D721Med (cell line): ENCODE data around the gene USH2A.
A peak's percentile ranks its signal among the peaks of the same experiment; 100 is the strongest.

Experiments
- DNase-seq: peaks from one replicate; pipeline ENCODE4 v3.0.0; 2011; ENCODE audit warnings: low spot score; ENCODE audit not compliant: insufficient read length
- FAIRE-seq: peaks from 2 replicates; lab custom pipeline; 2011; peaks lifted over from hg19 to GRCh38; lab: Jason Lieb, UNC
- TF ChIP-seq, protein P1 (sequence below): IDR thresholded peaks from 2 replicates; pipeline ENCODE4 v1.5.1; 2012; ENCODE audit warnings: mild to moderate bottlenecking, control low read depth; ENCODE audit not compliant: insufficient read depth; ENCODE audit errors: missing control alignments

Gene USH2A

DNA sequence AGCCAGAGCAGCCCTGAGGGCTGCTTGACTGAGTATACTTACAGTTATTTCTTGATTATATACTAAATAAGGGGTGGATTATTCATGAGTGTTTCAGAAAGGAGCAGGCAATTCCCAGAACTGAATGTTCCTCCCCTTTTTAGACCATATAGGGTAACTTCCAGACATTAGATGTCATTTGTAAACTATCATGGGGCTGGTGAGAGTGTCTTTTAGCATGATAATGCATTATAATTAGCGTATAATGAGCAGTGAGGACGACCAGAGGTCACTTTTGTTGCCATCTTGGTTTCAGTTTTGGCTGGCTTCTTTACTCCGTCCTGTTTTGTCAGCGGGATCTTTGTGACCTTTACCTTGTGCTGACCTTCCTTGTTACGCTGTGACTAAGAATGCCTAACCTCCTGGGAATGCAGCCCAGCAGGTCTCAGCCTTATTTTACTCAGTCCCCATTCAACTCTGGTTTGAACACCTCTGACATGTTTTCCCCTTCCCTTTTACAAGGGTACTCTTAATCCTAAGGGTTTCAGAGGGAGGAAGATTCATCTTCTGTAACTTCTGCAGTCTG lies 840.0 kb downstream of the USH2A start:
- DNase-seq, result no peak
- TF ChIP-seq, protein P1, sequence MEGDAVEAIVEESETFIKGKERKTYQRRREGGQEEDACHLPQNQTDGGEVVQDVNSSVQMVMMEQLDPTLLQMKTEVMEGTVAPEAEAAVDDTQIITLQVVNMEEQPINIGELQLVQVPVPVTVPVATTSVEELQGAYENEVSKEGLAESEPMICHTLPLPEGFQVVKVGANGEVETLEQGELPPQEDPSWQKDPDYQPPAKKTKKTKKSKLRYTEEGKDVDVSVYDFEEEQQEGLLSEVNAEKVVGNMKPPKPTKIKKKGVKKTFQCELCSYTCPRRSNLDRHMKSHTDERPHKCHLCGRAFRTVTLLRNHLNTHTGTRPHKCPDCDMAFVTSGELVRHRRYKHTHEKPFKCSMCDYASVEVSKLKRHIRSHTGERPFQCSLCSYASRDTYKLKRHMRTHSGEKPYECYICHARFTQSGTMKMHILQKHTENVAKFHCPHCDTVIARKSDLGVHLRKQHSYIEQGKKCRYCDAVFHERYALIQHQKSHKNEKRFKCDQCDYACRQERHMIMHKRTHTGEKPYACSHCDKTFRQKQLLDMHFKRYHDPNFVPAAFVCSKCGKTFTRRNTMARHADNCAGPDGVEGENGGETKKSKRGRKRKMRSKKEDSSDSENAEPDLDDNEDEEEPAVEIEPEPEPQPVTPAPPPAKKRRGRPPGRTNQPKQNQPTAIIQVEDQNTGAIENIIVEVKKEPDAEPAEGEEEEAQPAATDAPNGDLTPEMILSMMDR, result no peak
- peak; percentile 35 for FAIRE-seq

DNA sequence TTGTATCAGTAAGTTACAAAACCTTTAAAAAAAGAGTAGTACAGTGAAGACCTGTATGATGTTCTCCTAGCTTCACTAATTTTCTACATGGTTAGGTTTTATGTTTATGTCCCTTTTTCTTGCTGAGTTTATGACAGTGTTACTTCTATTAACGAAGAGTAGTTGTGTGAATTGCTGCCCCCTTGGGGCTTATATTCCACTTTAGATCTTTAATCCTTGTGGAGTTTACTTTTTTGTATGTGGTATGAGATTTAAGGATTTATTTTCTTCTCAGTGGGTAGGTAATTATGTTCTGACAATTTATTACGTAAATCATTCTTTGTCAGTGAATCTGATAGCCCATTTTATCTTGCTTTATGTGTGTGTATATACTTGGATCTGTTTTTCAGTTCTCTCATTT lies 841.4 kb downstream of the USH2A start:
- DNase-seq, result no peak
- TF ChIP-seq, protein P1, result peak; percentile 10
- FAIRE-seq, result peak; percentile 86
